Measurements from ENCODE around the gene TCF7L1.
"Not testable (repeated sequence)": the region's sequence is repeated elsewhere in the genome, so short reads cannot be mapped to it uniquely, and the experiment has no call there.

Gene TCF7L1

DNA sequence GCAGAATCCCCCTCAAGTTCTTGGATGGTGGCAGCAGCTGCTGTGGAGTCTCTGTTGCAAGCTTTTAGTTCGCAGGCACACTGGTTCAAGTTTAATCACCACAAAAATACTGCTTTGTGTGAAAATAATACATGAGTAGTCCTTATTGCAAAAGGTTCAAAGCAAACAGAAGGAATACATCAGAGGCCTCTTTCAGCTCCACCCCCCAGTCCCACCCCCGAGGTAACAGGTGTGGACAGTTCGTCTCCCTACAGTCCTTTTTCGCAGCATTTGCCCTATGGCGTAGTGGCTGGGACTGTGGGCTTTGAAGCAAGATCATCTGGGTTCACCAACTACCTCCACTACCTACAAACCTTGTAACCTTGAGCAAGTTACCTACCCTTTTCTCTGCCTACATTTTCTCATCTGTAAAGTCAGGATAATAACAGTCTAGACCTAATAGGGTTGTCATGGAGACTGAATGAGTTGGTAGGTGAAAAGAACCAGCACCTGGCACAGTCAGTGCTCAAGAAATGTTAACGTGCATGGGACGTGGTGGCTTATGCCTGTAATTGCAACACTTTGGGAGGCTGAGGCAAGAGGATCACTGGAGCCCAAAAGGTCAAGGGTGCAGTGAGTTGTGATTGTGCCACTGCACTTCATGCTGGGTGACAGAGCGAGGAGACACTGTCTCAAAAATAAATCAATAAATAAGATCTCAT lies 61.7 kb downstream of the TCF7L1 start:
- H3K4me3 ChIP-seq (ENCODE audit: low read length) = no peak overlapping the region
- TF ChIP-seq ZNF274 (IDR thresholded peaks at IDR 0.05; ENCODE audit: low read depth, low read length) = no peak

- H3K4me3 ChIP-seq (ENCODE audit: low read length) = no peak overlapping the region
- TF ChIP-seq ZNF274 (IDR thresholded peaks at IDR 0.05; ENCODE audit: low read depth, low read length) = no peak
These were observed 62.8 kb downstream of the TCF7L1 start for GRCh38 chr2:85195956-85196355.

- H3K4me3 ChIP-seq (ENCODE audit: low read length) = no peak overlapping the region
- TF ChIP-seq ZNF274 (IDR thresholded peaks at IDR 0.05; ENCODE audit: low read depth, low read length) = no peak
These were observed 66.5 kb downstream of the TCF7L1 start for GRCh38 chr2:85199698-85200097.

- no peak overlapping the region for H3K4me3 ChIP-seq (ENCODE audit: low read length)
- no peak for TF ChIP-seq ZNF274 (IDR thresholded peaks at IDR 0.05; ENCODE audit: low read depth, low read length)
These were observed 76.7 kb downstream of the TCF7L1 start for GRCh38 chr2:85209887-85210286.

DNA sequence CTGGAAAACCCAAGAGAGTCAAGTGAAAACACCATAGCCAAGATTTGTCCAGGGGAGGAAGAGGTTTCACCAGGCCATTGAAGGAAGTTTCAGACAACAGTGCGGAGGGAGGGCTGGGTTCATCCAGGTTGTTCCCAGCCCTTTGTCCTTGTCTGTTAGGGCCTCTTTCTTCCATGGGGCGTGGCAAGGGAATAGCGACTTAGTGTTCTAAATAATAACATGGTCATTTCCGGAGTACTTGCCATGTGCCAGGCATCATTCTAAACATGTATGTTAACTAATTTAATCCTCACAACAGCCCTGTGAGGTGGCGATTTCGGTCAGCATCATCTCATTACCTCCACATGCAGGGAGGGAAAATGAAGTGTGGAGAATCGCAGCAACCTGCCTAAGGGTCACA lies 77.3 kb downstream of the TCF7L1 start:
- TF ChIP-seq ZNF274 (IDR thresholded peaks at IDR 0.05; ENCODE audit: low read depth, low read length) = no peak

DNA sequence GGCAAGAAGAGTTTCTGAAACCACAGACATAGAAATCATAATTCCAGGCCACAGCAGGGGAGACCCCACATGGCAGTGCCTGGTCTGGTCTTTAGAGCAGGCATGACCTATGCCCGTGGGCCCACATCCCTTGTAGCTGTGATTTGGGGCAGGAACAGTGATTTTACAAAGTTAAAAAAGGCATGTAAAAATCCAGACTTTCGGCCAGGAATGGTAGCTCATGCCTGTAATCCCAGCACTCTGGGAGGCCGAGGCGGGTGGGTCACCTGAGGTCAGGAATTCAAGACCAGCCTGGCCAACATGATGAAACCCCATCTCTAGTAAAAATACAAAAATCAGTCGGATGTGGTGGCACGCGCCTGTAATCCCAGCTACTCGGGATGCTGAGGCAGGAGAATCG lies 78.4 kb downstream of the TCF7L1 start:
- H3K4me3 ChIP-seq (ENCODE audit: low read length) = not testable (repeated sequence)

More for the DNA sequence above, 77.3 kb downstream of the TCF7L1 start:
- no peak overlapping the region for H3K4me3 ChIP-seq (ENCODE audit: low read length)

DNA sequence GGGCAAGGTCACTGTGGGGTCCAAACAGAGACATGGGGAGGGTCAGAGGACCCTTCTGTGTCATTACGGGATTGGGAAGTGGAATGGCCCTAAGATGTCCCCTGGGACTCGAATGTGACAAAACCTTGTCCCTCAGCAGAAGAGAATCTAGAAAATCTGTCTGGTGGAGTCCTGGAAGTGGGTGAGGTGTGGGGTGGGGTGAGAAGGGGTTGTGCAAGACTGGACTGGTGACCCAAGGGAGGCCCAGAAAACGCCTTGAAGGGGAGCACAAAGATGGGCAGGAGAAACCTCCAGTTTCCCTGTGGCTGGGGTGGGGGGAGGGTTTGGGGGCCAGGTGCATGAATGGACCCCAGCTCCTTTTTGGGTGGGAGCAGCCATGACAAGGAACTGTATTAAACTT lies 79.6 kb downstream of the TCF7L1 start:
- H3K4me3 ChIP-seq (ENCODE audit: low read length) = no peak overlapping the region
- TF ChIP-seq ZNF274 (IDR thresholded peaks at IDR 0.05; ENCODE audit: low read depth, low read length) = no peak

DNA sequence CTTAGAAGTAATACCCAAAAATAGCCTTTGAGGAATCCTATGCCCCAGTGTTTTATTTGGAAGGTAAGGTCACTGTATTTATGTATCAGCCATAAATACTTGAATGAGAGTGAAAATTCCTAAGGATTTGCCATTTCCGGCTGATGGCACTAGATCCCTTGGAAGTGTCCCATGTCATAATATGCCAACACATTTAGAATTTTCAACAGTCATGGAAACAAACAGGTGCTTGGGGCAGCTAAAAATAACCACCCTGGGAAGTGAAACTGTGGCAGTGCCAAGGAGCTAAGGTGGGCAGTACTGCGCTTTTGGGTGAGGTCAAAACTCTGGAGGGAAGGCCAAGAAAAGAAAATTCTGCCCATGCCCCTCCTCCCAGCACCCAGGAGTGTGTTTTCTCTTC lies 80.2 kb downstream of the TCF7L1 start:
- no peak overlapping the region for H3K4me3 ChIP-seq (ENCODE audit: low read length)
- TF ChIP-seq ZNF274 (IDR thresholded peaks at IDR 0.05; ENCODE audit: low read depth, low read length) = no peak

DNA sequence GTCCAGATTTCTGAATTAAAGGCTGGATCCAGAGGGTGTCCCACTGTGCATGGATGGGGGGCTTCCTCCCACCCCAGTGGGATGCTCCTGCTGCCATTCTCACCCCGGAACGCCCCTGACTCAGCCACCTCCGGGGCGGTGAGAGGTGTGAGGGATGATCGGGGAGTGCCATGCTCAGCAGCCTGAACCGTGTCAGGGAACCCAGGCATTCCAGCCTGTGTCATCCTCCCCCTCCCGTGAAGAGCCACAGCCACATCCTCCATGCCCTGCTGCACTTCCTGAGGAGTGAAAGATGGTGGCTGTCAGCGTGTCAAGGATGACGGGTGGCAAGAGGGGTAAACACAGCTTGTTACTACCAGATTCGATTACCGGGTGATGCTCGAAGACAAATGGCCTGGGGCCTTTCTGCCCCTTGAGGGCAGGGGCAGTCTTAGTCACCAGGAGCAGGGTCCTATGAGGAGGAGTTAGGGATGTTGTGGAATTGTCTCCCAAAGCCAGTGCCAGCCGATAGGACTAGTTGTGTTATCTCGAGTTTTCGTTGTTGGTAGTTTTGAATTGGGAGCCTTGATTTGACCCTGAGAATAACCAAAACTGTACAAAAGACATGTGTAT lies 80.8 kb downstream of the TCF7L1 start:
- no peak overlapping the region for H3K4me3 ChIP-seq (ENCODE audit: low read length)

GRCh38 chr2:85215081-85215447 lies 81.9 kb downstream of the TCF7L1 start:
- no peak for TF ChIP-seq ZNF274 (IDR thresholded peaks at IDR 0.05; ENCODE audit: low read depth, low read length)
- no peak overlapping the region for H3K4me3 ChIP-seq (ENCODE audit: low read length)

More for the DNA sequence above, 80.8 kb downstream of the TCF7L1 start:
- TF ChIP-seq ZNF274 (IDR thresholded peaks at IDR 0.05; ENCODE audit: low read depth, low read length) = no peak

DNA sequence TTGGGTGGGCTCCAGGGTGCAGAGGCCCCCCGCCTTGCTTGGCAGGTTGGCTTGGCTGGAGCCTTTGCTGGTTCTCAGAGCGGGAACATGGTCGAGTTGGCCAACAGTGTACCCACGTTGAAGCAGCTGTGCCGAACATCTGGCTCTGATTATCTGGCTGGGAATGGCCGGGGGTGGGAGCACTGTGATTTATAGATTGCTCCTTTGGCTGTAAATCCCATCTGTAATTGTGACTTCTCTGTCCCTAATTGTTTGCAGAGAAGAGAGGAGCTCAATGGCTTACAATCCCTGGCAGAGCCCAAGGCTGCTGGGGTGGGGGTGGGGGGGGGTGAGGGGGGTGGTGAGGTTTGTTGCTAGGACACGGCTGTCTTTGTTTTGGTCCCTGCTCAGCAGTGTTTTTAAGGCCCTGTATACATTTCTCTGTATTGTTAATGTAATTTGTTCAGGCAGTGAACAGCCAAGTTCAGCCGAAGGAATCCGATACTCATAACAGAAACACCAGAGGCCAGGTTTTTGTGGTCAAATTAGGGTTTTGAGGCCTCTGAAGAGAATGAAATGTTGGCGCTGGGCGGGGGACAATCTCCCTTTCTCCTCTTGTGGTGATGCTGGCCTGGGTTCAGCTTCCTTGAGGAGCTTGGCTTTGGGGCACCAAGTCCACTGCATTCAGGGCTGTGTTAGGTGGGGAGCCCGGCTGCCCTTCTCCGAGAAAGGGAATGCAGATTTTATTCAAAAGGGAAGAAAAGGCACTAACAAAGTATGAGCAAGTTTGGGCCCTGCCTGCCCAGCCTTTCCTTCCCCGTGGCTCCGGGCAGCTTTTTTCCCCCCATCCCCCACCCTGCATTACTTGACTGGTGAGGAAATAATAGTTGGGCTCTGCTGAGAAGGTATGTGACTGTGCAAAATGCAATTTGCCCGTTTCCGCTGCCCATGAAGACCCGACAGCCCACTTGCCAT lies 82.5 kb downstream of the TCF7L1 start:
- TF ChIP-seq ZNF274 (IDR thresholded peaks at IDR 0.05; ENCODE audit: low read depth, low read length) = no peak
- no peak overlapping the region for H3K4me3 ChIP-seq (ENCODE audit: low read length)

DNA sequence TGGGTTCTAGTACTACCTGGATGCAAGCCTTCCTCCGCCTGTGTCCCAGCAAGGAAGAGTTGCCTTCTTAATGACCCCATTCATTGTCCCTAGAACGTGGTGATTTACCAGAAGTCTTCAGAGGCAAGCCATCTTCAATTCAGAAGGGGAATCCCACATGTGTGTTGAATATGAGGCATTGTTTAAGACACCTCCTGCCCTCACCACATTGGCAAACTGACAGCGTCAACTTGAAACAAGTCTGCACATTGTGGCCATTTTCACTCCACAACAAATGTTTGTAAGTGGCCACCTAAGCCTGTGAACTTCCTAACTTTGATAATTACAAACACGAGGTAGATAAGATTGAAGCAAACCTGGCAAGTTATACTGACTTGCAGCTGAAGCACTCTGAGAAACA lies 83.7 kb downstream of the TCF7L1 start:
- TF ChIP-seq ZNF274 (IDR thresholded peaks at IDR 0.05; ENCODE audit: low read depth, low read length) = no peak
- H3K4me3 ChIP-seq (ENCODE audit: low read length) = no peak overlapping the region

DNA sequence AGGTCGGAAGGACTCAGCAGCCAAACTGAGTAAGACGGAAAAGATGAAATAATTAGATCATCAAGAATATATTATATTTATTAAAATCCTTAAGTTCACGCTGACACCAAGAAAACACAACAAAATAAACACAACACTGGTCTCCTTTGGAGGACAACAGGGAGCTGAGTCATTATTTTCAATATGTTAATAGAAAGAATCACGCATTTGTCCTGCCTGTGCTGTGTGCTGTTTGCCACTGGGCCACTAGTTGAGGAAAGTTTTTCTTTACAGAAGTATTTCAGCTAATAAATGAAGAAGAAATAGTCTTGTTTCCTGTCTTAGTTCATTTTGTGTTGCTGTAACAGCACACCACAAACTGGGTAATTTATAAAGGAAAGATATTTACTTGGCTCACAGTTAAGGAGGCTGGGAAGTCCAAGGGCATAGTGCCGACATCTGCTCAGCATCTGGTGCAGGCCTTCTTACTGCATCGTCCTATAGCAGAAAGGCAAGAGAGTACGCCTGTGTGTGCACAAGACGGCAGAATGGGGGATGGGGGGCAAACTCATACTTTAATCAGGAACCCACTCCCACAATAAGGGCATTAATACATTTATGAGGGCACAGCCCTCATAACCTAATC lies 88.0 kb downstream of the TCF7L1 start:
- no peak overlapping the region for H3K4me3 ChIP-seq (ENCODE audit: low read length)
- no peak for TF ChIP-seq ZNF274 (IDR thresholded peaks at IDR 0.05; ENCODE audit: low read depth, low read length)

- H3K4me3 ChIP-seq (ENCODE audit: low read length) = no peak overlapping the region
- no peak for TF ChIP-seq ZNF274 (IDR thresholded peaks at IDR 0.05; ENCODE audit: low read depth, low read length)
These were observed 89.6 kb downstream of the TCF7L1 start for GRCh38 chr2:85222792-85223191.

Measured in GM08714 (cell line).